Adipose tissue (tissue), 3 donors: ENCODE measurements around the gene KMT2C. TPM values are rescaled to one million over a fixed set of nuclear protein-coding genes. Genes with fewer than 3 reads are reported as not detected.

Experiments used
- H3K27ac ChIP-seq: one replicate; pipeline ENCODE4 v1.5.1; 2013; ENCODE audit warnings: low read depth, low read length
- WGBS, 3 donors: extraction: QIAGEN DNeasy Blood & Tissue Kit; methylation state at CpG; one replicate each; pipeline ENCODE4 v1.1.7; 2013; 5-methylcytosine and 5-hydroxymethylcytosine counted together
- polyA plus RNA-seq, 3 donors: library from polyadenylated mRNA; stranded (reverse); fragments of 200-250 nt; gene quantifications; one replicate each; pipeline ENCODE4 v1.2.3, GENCODE V29; 2013
- donor health status: healthy with polysubstance abuse.
- donor health status: Bipolar disorder and iron deficiency.
- donor health status: healthy.

Gene KMT2C
- polyA plus RNA-seq, 3 donors, result 8.6 to 17.2 (median 10.4) TPM

GRCh38 chr7:152185558-152185957 lies 250.2 kb downstream of the KMT2C start:
- no peak overlapping the region for H3K27ac ChIP-seq
- WGBS, 3 donors, result 70 to 81% (median 72%) methylated on average over 4 of the region's 4 CpGs

- 96 to 100% (median 96%) methylated on average over 1 of the region's 1 CpG for WGBS, 3 donors
- H3K27ac ChIP-seq, result no peak overlapping the region
These were observed 255.2 kb downstream of the KMT2C start for GRCh38 chr7:152180587-152180986.

- 97 to 98% (median 98%) methylated on average over 5 of the region's 5 CpGs for WGBS, 3 donors
These were observed 255.8 kb downstream of the KMT2C start for GRCh38 chr7:152180048-152180447.

GRCh38 chr7:152178405-152179058 lies 257.3 kb downstream of the KMT2C start:
- WGBS, 3 donors, result 86 to 98% (median 96%) methylated on average over 3 of the region's 3 CpGs
- H3K27ac ChIP-seq, result no peak overlapping the region

More at GRCh38 chr7:152180048-152180447, 255.8 kb downstream of the KMT2C start:
- no peak overlapping the region for H3K27ac ChIP-seq

GRCh38 chr7:152177681-152178404 lies 258.0 kb downstream of the KMT2C start:
- H3K27ac ChIP-seq, result no peak overlapping the region
- WGBS, 3 donors, result 90 to 97% (median 92%) methylated on average over 7 of the region's 7 CpGs

- 78 to 86% (median 86%) methylated on average over 2 of the region's 2 CpGs for WGBS, 3 donors
These were observed 259.0 kb downstream of the KMT2C start for GRCh38 chr7:152176797-152177196.

GRCh38 chr7:152173372-152174070 lies 262.3 kb downstream of the KMT2C start:
- 87 to 97% (median 93%) methylated on average over 5 of the region's 5 CpGs for WGBS, 3 donors
- no peak overlapping the region for H3K27ac ChIP-seq

More at GRCh38 chr7:152176797-152177196, 259.0 kb downstream of the KMT2C start:
- H3K27ac ChIP-seq, result no peak overlapping the region

- no peak overlapping the region for H3K27ac ChIP-seq
- WGBS, 3 donors, result 72 to 87% (median 82%) methylated on average over 6 of the region's 6 CpGs
These were observed 273.5 kb downstream of the KMT2C start for GRCh38 chr7:152162287-152162686.

GRCh38 chr7:152161171-152161570 lies 274.6 kb downstream of the KMT2C start:
- H3K27ac ChIP-seq, result no peak overlapping the region

GRCh38 chr7:152158801-152159587 lies 276.8 kb downstream of the KMT2C start:
- H3K27ac ChIP-seq, result no peak overlapping the region
- WGBS, 3 donors, result 62 to 90% (median 77%) methylated on average over 11 of the region's 11 CpGs

GRCh38 chr7:152152267-152152666 lies 283.5 kb downstream of the KMT2C start:
- 84 to 92% (median 89%) methylated on average over 5 of the region's 5 CpGs for WGBS, 3 donors
- H3K27ac ChIP-seq, result no peak overlapping the region

GRCh38 chr7:152149363-152149762 lies 286.4 kb downstream of the KMT2C start:
- 65 to 91% (median 86%) methylated on average over 6 of the region's 6 CpGs for WGBS, 3 donors
- no peak overlapping the region for H3K27ac ChIP-seq

GRCh38 chr7:152148706-152149105 lies 287.1 kb downstream of the KMT2C start:
- H3K27ac ChIP-seq, result no peak overlapping the region
- WGBS, 3 donors, result 87 to 90% (median 89%) methylated on average over 5 of the region's 5 CpGs

GRCh38 chr7:152145853-152146466 lies 289.8 kb downstream of the KMT2C start:
- no peak overlapping the region for H3K27ac ChIP-seq

GRCh38 chr7:152144557-152145245 lies 291.1 kb downstream of the KMT2C start:
- WGBS, 3 donors, result 63 to 82% (median 68%) methylated on average over 12 of the region's 12 CpGs
- no peak overlapping the region for H3K27ac ChIP-seq

More at GRCh38 chr7:152145853-152146466, 289.8 kb downstream of the KMT2C start:
- WGBS, 3 donors, result 76 to 79% (median 77%) methylated on average over 4 of the region's 4 CpGs

- 61 to 70% (median 66%) methylated on average over 5 of the region's 5 CpGs for WGBS, 3 donors
- no peak overlapping the region for H3K27ac ChIP-seq
These were observed 292.7 kb downstream of the KMT2C start for GRCh38 chr7:152142976-152143595.

- WGBS, 3 donors, result 92 to 94% (median 92%) methylated on average over 2 of the region's 2 CpGs
These were observed 295.2 kb downstream of the KMT2C start for GRCh38 chr7:152140560-152140959.

More at GRCh38 chr7:152140560-152140959, 295.2 kb downstream of the KMT2C start:
- no peak overlapping the region for H3K27ac ChIP-seq
